GM12878 (cell line): ENCODE measurements around the gene ARHGEF16. TPM values are rescaled to one million over a fixed set of nuclear protein-coding genes. Genes with fewer than 3 reads are reported as not detected.

Experiments
- ATAC-seq: fragments of 200-7000 bp; cut with Tn5 transposase; 3 replicates; pipeline ENCODE4 v1.9.1; 2020; ENCODE audit warnings: mild to moderate bottlenecking, moderate library complexity
- BruUV-seq: library from RNA; stranded (reverse); fragments of 400-500 nt; replicated peaks from 2 replicates; lab custom pipeline; 2021; lab: Mats Ljungman, UMichigan
- CTCF ChIA-PET: fragments of 300-600 bp; sonication (Branson Sonifier 250); formaldehyde crosslinking; extraction: SDS; loops from one replicate; lab custom pipeline; 2021; ENCODE audit warnings: inconsistent platforms; lab: Yijun Ruan, JAX
- POLR2A ChIA-PET: fragments of 350-600 bp; formaldehyde crosslinking; extraction: SDS; loops from one replicate; lab custom pipeline; 2021; ENCODE audit warnings: inconsistent platforms; lab: Charles Lee
- RAD21 ChIA-PET: fragments of 300-600 bp; sonication (Branson Sonifier 250); formaldehyde crosslinking; loops from one replicate; lab custom pipeline; 2023; ENCODE audit warnings: antibody characterized with exemption; ENCODE audit not compliant: unreplicated experiment; lab: Charles Lee
- SMC1A ChIA-PET: fragments of 300-600 bp; sonication (Branson Sonifier 250); formaldehyde crosslinking; loops from one replicate; lab custom pipeline; 2023; ENCODE audit not compliant: unreplicated experiment, uncharacterized antibody; lab: Charles Lee
- DNase-seq: peaks from one replicate; pipeline ENCODE4 v3.0.0-alpha.2; 2011; ENCODE audit warnings: low read depth, low spot score
- FAIRE-seq: peaks from 3 replicates; lab custom pipeline; 2011; peaks lifted over from hg19 to GRCh38; lab: Jason Lieb, UNC
- H2AFZ ChIP-seq: 2 replicates; pipeline ENCODE4 v1.6.0; 2011; ENCODE audit warnings: low read depth, low read length, control low read depth; ENCODE audit not compliant: control insufficient read depth
- H3K27ac ChIP-seq: 2 replicates; pipeline ENCODE4 v1.5.1; 2011; ENCODE audit warnings: control low read depth; ENCODE audit not compliant: control insufficient read depth, insufficient read depth
- H3K27me3 ChIP-seq, 2 experiments: replicated peaks in 1 of 2; 2 replicates each; pipeline versions ENCODE4 v1.6.0 to v1.6.1; 2011; ENCODE audit warnings: low read length in 1 of 2; ENCODE audit not compliant: control insufficient read depth in 2 of 2, insufficient read depth in 2 of 2
- H3K36me3 ChIP-seq, 2 experiments: 2 replicates each; pipeline ENCODE4 v1.5.1; 2011; ENCODE audit warnings: low read length in 1 of 2; ENCODE audit not compliant: control insufficient read depth in 2 of 2, insufficient read depth in 2 of 2
- H3K4me1 ChIP-seq: 2 replicates; pipeline ENCODE4 v1.6.1; 2011; ENCODE audit warnings: mild to moderate bottlenecking, low read length, moderate library complexity, mixed read lengths; ENCODE audit not compliant: control insufficient read depth, insufficient read depth
- H3K4me2 ChIP-seq: 2 replicates; pipeline ENCODE4 v1.6.0; 2011; ENCODE audit warnings: control low read depth; ENCODE audit not compliant: control insufficient read depth, insufficient read depth
- H3K4me3 ChIP-seq: fragments of 200-600 bp; sonication (generic); 2 replicates; pipeline ENCODE4 v1.5.1; 2016
- H3K79me2 ChIP-seq: 2 replicates; pipeline ENCODE4 v1.6.0; 2011; ENCODE audit warnings: low read length; ENCODE audit not compliant: control insufficient read depth, insufficient read depth
- H3K9ac ChIP-seq: 2 replicates; pipeline ENCODE4 v1.8.0; 2011; ENCODE audit warnings: low read length, control low read depth, mixed read lengths; ENCODE audit not compliant: control insufficient read depth, insufficient read depth
- H3K9me3 ChIP-seq: replicated peaks from 3 replicates; pipeline ENCODE4 v1.5.1; 2011; ENCODE audit warnings: mild to moderate bottlenecking, low read length; ENCODE audit not compliant: control insufficient read depth, insufficient read depth
- H4K20me1 ChIP-seq: 2 replicates; pipeline ENCODE4 v1.6.0; 2011; ENCODE audit not compliant: control insufficient read depth, insufficient read depth
- BHLHE40 ChIP-seq, 2 experiments: fragments of 450-650 bp in 1 of 2; IDR thresholded peaks; 2 replicates each; pipeline ENCODE4 v1.6.1; 2011 to 2017; ENCODE audit warnings: low read depth in 2 of 2, borderline replicate concordance in 1 of 2, improper control_type of control experiment in 1 of 2, low read length in 1 of 2, mild to moderate bottlenecking in 1 of 2
- CEBPB ChIP-seq, 2 experiments: fragments of 150-350 bp in 1 of 2; IDR thresholded peaks; 2 replicates each; pipeline ENCODE4 v1.6.1; 2012 to 2014; ENCODE audit warnings: low read depth in 2 of 2, low read length in 2 of 2, borderline replicate concordance in 1 of 2, inconsistent platforms in 1 of 2
- CUX1 ChIP-seq: IDR thresholded peaks from 2 replicates; pipeline ENCODE4 v1.6.1; 2012; ENCODE audit warnings: improper control_type of control experiment, low read depth, low read length; ENCODE audit not compliant: insufficient replicate concordance
- E4F1 ChIP-seq: fragments of 450-650 bp; IDR thresholded peaks from 2 replicates; pipeline ENCODE4 v1.6.1; 2018; ENCODE audit warnings: borderline replicate concordance, mild to moderate bottlenecking; ENCODE audit not compliant: partially characterized antibody
- FOXM1 ChIP-seq: IDR thresholded peaks from 2 replicates; pipeline ENCODE4 v1.6.1; 2012; ENCODE audit warnings: low read depth, mild to moderate bottlenecking, inconsistent platforms, low read length, moderate library complexity
- GABPA ChIP-seq: IDR thresholded peaks from 2 replicates; pipeline ENCODE4 v1.6.1; 2014; ENCODE audit warnings: antibody characterized with exemption, low read depth, mild to moderate bottlenecking, inconsistent platforms
- IRF3 ChIP-seq: fragments of 450-650 bp; IDR thresholded peaks from 2 replicates; pipeline ENCODE4 v1.6.1; 2014; ENCODE audit warnings: mild to moderate bottlenecking
- MEF2A ChIP-seq: IDR thresholded peaks from 2 replicates; pipeline ENCODE4 v1.6.1; 2011; ENCODE audit warnings: low read depth, mild to moderate bottlenecking, low read length, moderate library complexity; ENCODE audit not compliant: insufficient read depth
- RELB ChIP-seq: fragments of 450-650 bp; IDR thresholded peaks from 2 replicates; pipeline ENCODE4 v1.6.1; 2017; ENCODE audit warnings: low read depth, mild to moderate bottlenecking, moderate library complexity
- STAT3 ChIP-seq: IDR thresholded peaks from 2 replicates; pipeline ENCODE4 v1.6.1; 2011; ENCODE audit warnings: low read depth, low read length, improper control_type of control experiment
- TAF1 ChIP-seq: IDR thresholded peaks from 2 replicates; pipeline ENCODE4 v1.6.1; 2011; ENCODE audit warnings: mild to moderate bottlenecking, low read depth, low read length, borderline replicate concordance
- TCF12 ChIP-seq: IDR thresholded peaks from 2 replicates; pipeline ENCODE4 v1.6.1; 2011; ENCODE audit warnings: low read depth, mild to moderate bottlenecking, low read length
- TCF3 ChIP-seq: IDR thresholded peaks from 2 replicates; pipeline ENCODE4 v1.6.1; 2012; ENCODE audit warnings: low read depth, mild to moderate bottlenecking, low read length, borderline replicate concordance; ENCODE audit not compliant: insufficient read depth
- WRNIP1 ChIP-seq: IDR thresholded peaks from 2 replicates; pipeline ENCODE4 v1.6.1; 2011; ENCODE audit warnings: low read depth, low read length, improper control_type of control experiment, borderline replicate concordance
- WGBS: methylation state at CpG from one replicate; pipeline ENCODE4 v1.1.6; 2016; ENCODE audit warnings: low lambda C conversion rate; ENCODE audit not compliant: insufficient replicate concordance, insufficient coverage; ENCODE audit errors: missing lambda C conversion rate; 5-methylcytosine and 5-hydroxymethylcytosine counted together
- in situ Hi-C: fragments of 300-500 bp; cut with MboI; formaldehyde crosslinking; loops from 9 replicates; pipeline ENCODE4 v1.14.3; 2018; ENCODE audit warnings: mixed read lengths
- intact Hi-C: fragments of 100-400 bp; cut with micrococcal nuclease; formaldehyde crosslinking; loops from one replicate; pipeline ENCODE4 v1.14.2; 2022; ENCODE audit not compliant: unreplicated experiment
- polyA plus RNA-seq, 11 experiments: library from polyadenylated mRNA; depleted of rRNA in 4 of 11; unstranded in 6 of 11; stranded (reverse) in 5 of 11; fragments of >200 nt; fragmentation: Nextera tagmentation in 4 of 11; fragmentation: Illumina TruSeq in 1 of 11; extraction: Ambion mirVana in 4 of 11; extraction: Trizol in 1 of 11; gene quantifications; 1 replicate in 1 of 11; 2 replicates in 10 of 11; pipeline versions ENCODE4 v1.2.1 to v1.2.3, GENCODE V29; 2011 to 2016; ENCODE audit warnings: inconsistent platforms in 2 of 11, missing spikeins in 2 of 11, low read depth in 1 of 11
- total RNA-seq, 4 experiments: library from RNA; depleted of rRNA in 3 of 4; stranded (reverse); fragments of >200 nt in 3 of 4; fragmentation: Illumina TruSeq in 1 of 4; extraction: Trizol in 1 of 4; gene quantifications; 2 replicates each; pipeline versions ENCODE4 v1.2.1 to v1.2.3, GENCODE V29; 2013 to 2021

Gene ARHGEF16
- total and polyA plus RNA-seq, 10 of the 15 experiments (the other 5 are each of a cell fraction or from before 2014, with no cell fraction given) = not detected

- ChIA-PET POLR2A (no interaction called here), SMC1A (no interaction called here), RAD21 (no interaction called here), CTCF (no interaction called here)
- no peak overlapping the region for H2AFZ ChIP-seq
- in situ Hi-C loops = loop anchor here (10.0 kb wide), 1 partner anchor 57 kb away; no protein-coding TSS in a partner anchor
- BruUV-seq = no TSS peak
- no peak for DNase-seq
- no peak overlapping the region for H3K9ac ChIP-seq
- no peaks in the 10 kb centered on the region for H3K36me3 ChIP-seq
- no peak overlapping the region for H3K4me3 ChIP-seq
- no peaks in the 10 kb centered on the region for H3K79me2 ChIP-seq
- no peaks in the 10 kb centered on the region for H3K9me3 ChIP-seq
- H3K27ac ChIP-seq = no peak overlapping the region
- no peaks in the 10 kb centered on the region for H3K27me3 ChIP-seq
- WGBS = 47% methylated on average over 17 of the region's 17 CpGs
- FAIRE-seq = no peak
- no peak for ATAC-seq
- H3K4me2 ChIP-seq = no peak overlapping the region
- H4K20me1 ChIP-seq = no peaks in the 10 kb centered on the region
- intact Hi-C loops = no loop called here
- H3K4me1 ChIP-seq = no peaks in the 10 kb centered on the region
- TF ChIP-seq BHLHE40 (IDR thresholded peaks at IDR 0.05; ENCODE audit: borderline replicate concordance in 1 of 2, low read depth in 2 of 2, low read length in 1 of 2) = no peak
- TF ChIP-seq CUX1 = no peak
- no peak for TF ChIP-seq TAF1
- TF ChIP-seq CEBPB (IDR thresholded peaks at IDR 0.05; ENCODE audit: borderline replicate concordance in 1 of 2, low read depth in 2 of 2, low read length in 2 of 2) = no peak
- TF ChIP-seq E4F1 = no peak
- no peak for TF ChIP-seq RELB
- TF ChIP-seq GABPA = no peak
- TF ChIP-seq TCF3 = no peak
- no peak for TF ChIP-seq TCF12
- no peak for TF ChIP-seq IRF3
- TF ChIP-seq STAT3 = no peak
- no peak for TF ChIP-seq MEF2A
- TF ChIP-seq FOXM1 = no peak
- TF ChIP-seq WRNIP1 = no peak
Observed at GRCh38 chr1:3431686-3432085, 22.8 kb upstream of the ARHGEF16 start.
